ENCODE results near the gene UBR2. TPM values are rescaled to one million over a fixed set of nuclear protein-coding genes. Genes with fewer than 3 reads are reported as not detected.
A peak's percentile ranks its signal among the peaks of the same experiment; 100 is the strongest.
"Not testable (repeated sequence)": the region's sequence is repeated elsewhere in the genome, so short reads cannot be mapped to it uniquely, and the experiment has no call there.

Gene UBR2
- total RNA-seq, 1 experiment from 2014 or later, result 13.0 TPM

DNA sequence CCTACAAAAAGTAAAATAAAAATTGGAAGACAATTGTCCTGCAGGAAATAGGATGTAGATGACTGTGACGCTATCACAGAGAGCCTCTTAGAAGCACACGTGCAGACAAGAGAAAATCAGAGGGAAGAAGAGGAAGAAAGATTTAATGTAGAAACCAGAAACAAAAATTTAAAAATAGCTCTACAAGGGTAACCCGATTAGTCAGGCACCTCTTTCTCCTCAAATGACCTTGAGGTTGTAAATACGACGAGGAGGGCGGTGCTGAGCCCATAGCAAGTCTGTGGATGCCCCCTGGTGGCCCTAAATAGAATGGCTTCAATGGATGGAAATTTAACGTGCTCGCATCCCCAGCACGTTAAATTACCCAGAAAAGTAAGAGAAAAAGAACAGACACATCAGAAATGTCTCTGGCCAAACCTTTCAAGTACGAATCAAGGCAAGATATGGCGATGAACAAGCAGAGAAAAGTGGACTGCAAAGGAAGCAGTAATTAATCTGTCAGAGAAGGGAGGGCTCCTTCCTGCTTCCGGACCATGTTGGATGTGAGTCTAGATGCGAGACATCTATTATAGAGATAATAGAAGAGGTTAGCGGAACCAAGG, 162.8 kb downstream of the UBR2 start:
- peak; percentile 78 for DNase-seq (ENCODE audit: low read depth)

DNA sequence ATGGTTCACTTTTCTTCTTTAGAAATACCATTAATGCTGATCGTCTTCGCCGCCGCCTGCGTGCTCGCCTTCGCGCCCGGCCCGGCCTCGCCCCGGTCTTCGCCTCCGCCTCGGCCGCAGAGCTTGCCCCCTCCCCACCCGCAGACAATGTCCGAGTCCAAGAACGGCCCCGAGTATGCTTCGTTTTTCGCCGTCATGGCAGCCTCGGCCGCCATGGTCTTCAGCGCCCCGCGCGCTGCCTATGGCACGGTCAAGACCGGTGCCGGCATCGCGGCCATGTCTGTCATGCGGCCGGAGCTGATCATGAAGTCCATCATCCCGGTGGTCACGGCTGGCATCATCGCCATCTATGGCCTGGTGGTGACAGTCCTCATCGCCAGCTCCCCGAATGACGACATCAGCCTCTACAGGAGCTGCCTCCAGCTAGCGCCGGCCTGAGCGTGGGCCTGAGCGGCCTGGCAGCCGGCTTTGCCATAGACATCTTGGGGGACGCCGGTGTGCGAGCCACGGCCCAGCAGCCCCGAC, 163.3 kb downstream of the UBR2 start:
- no peak for DNase-seq (ENCODE audit: low read depth)

DNA sequence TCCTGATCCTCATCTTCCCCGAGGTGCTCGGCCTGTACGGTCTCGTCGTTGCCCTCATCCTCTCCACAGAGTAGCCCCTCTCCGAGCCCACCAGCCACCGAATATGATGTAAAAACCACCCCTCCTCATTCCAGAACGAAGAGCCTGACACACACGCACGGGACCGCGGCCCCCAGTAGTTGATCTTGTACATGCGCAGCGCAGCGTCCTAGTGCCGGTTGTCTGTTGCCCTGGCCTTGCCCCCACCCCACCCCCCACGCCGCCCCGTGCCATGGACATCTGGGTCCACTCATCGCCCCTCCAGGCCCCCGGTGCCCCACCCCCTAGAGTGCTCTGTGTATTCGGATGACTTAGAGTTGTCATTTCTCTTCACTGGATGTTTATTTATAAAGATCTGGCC, 163.8 kb downstream of the UBR2 start:
- DNase-seq (ENCODE audit: low read depth), result no peak

DNA sequence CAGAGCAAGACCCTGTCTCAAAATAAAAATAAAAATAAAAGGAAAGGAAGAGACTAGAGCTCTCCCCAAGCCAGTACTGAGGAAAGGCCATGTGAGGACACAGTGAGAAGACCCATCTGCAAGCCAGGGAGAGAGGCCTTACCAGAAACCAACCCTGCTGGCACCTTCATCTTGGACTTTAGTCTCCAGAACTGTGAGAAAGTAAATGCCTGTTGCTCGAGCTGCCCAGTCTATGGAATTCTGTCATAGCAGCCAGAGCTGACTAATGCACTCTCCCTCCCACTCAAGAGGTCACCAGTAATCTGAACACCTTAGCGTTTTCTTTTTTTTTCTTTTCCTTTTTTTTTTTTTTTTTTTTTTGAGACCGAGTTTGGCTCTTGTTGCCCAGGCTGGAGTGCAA, 165.9 kb downstream of the UBR2 start:
- peak; percentile 52 for DNase-seq (ENCODE audit: low read depth)

DNA sequence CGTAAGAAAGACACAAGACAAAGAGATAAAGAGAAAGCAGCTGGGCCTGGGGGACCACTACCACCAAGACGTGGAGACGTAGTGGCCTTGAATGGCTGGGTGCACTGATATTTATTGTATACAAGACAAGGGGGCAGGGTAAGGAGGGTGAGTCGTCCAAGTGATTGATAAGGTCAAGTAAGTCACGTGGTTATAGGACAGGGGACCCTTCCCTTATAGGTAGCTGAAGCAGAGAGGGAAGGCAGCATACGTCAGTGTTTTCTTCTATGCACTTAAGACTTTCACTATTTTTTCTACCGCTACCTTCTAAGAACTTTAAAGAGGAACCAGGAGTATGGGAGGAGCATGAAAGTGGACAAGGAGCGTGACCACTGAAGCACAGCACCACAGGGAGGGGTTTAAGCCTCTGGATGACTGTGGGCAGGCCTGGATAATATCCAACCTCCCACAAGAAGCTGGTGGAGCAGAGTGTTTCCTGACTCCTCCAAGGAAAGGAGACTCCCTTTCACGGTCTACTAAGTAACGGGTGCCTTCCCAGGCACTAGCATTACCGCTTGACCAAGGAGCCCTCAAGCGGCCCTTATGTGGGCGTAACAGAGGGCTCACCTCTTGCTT, 170.1 kb downstream of the UBR2 start:
- not testable (repeated sequence) for DNase-seq (ENCODE audit: low read depth)

DNA sequence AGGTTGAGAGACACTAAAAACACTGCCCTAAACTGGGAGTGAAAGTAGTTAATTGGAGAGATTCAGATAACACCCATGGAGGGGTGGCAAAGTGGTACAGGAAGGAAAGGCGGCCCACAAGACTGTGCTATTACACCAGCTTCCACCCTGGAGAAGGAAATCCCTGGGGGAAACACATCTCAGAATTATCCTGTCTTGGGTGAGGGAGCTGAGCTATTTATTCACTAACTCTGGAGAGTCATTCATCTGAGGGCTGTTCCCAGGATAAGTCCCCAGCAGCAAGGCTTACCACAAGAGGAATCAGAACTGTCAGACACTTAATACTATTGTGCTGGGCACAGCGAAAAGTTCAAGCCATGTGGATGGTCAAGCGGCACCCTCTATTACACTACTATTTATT, 172.1 kb downstream of the UBR2 start:
- no peak for DNase-seq (ENCODE audit: low read depth)

DNA sequence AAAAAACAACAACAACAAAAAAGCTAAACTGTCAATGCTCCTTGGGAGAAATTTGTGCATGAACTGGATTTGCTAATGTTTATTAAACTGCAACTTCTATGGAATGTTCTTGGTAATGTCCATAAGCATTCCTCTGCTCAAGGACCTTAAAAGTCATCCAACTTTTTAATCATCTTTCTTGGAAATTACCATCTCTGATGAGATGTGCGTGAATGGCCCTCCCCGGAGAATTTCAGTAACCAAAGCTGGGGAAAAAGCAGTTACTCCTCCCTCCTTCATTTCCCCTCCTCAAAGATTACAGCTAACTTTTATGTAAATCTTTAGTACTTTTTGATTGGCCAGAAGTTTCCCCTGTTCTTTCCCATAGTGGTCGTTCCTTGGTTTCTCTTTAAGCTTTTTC, 176.9 kb downstream of the UBR2 start:
- DNase-seq (ENCODE audit: low read depth), result no peak

DNA sequence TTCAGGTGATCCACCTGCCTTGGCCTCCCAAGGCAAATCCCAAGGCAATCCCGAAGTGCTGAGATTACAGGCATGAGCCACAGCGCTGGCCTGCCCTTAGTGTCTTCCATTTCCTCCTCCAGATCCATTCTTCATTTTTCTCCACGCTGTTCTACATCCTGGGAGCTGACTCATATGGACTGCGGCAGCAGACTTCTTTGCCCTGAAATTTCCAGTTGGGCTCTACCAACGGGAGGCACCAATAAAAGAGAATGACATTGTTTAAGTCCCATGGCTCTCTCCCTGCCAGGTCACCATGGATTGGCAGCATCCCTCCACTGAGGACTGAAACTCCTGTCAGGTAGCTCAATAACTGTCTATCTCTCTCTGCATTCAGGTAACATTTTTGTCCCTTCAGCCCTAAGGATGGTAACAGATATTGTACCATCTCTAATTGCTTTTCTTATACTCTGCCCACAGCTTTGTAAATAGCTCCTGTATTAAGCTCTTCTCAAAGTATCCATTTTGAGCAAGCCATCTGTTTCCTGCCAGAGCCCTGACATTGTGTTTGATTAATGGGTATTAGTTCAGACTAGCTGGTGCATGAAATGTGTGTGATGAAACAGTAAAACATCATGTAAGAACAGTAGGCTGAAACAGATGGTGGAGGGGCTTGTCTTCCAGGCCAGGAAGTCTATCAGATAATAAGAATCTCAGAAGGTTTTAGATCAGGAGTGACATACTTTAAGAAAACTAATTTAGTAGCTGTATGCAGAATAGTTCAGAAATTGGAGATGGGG, 178.5 kb downstream of the UBR2 start:
- peak; percentile 70 for DNase-seq (ENCODE audit: low read depth)

Small RNAs within 50 kb of the gene (small RNA-seq; reads per million reads assigned to genes)
- gene RNU6-890P, result not detected

Other genes with a start within 250 kb of the UBR2 start
- gene TRERF1, start 112.1 kb upstream of the UBR2 start, total RNA-seq (2014; rRNA removed; shearing (Covaris generic)), result 7.0 and 11.4 TPM in 2 replicates
- gene PRPH2, start 158.6 kb downstream of the UBR2 start, total RNA-seq (2014; rRNA removed; shearing (Covaris generic)), result not detected in 2 replicates
- gene TBCC, start 182.1 kb downstream of the UBR2 start, total RNA-seq (2014; rRNA removed; shearing (Covaris generic)), result 44.9 and 51.8 TPM in 2 replicates
- 3.4 and 4.9 TPM in 2 replicates for gene BICRAL, start 218.0 kb downstream of the UBR2 start, total RNA-seq (2014; rRNA removed; shearing (Covaris generic))